K562 (cell line): Measurements from ENCODE around the gene ARHGEF17. TPM values are rescaled to one million over a fixed set of nuclear protein-coding genes. Genes with fewer than 3 reads are reported as not detected.

ENCODE experiments used
- ATAC-seq: fragments of 200-7000 bp; cut with Tn5 transposase; 3 replicates; pipeline ENCODE4 v1.9.1; 2020; ENCODE audit warnings: moderate library complexity
- BruUV-seq: library from RNA; stranded (reverse); fragments of 400-500 nt; replicated peaks from 2 replicates; lab custom pipeline; 2021; lab: Mats Ljungman, UMichigan
- CTCF ChIA-PET: fragments of 300-600 bp; formaldehyde crosslinking; extraction: SDS; loops from one replicate; lab custom pipeline; 2021; ENCODE audit warnings: low intra/inter-chr PET ratio; lab: Yijun Ruan, JAX
- POLR2A ChIA-PET: fragments of 300-600, 350-650 bp; sonication (Branson Sonifier 250); formaldehyde crosslinking; extraction: SDS; loops from one replicate; lab custom pipeline; 2021; ENCODE audit warnings: antibody characterized with exemption, inconsistent platforms; lab: Yijun Ruan, JAX
- DNase-seq, 4 experiments: peaks; one replicate each; pipeline versions ENCODE4 v3.0.0 to v3.0.0-alpha.2; 2011 to 2018; ENCODE audit warnings: low spot score in 3 of 4, mixed read lengths in 3 of 4; ENCODE audit errors: extremely low read depth in 1 of 4
- FAIRE-seq: peaks from 2 replicates; lab custom pipeline; 2011; peaks lifted over from hg19 to GRCh38; lab: Jason Lieb, UNC
- H2AFZ ChIP-seq: 2 replicates; pipeline ENCODE4 v1.6.0; 2011; ENCODE audit warnings: low read depth, low read length, control low read depth, inconsistent platforms
- H3K27ac ChIP-seq: fragments of 200-600 bp; 3 replicates; pipeline ENCODE4 v1.8.0; 2011; ENCODE audit warnings: low read depth, mild to moderate bottlenecking, control low read depth, inconsistent platforms, low read length, moderate library complexity, mixed read lengths; ENCODE audit errors: extremely low read depth
- H3K27me3 ChIP-seq, 2 experiments: fragments of 300-600 bp in 1 of 2; 2 replicates in 1 of 2; 3 replicates in 1 of 2; pipeline versions ENCODE4 v1.6.0 to v1.8.0; 2011; ENCODE audit warnings: inconsistent platforms in 2 of 2, low read length in 2 of 2, mild to moderate bottlenecking in 1 of 2, mixed read lengths in 1 of 2, moderate library complexity in 1 of 2; ENCODE audit not compliant: control insufficient read depth in 2 of 2, insufficient read depth in 2 of 2
- H3K36me3 ChIP-seq: fragments of 300-600 bp; 3 replicates; pipeline ENCODE4 v1.8.0; 2011; ENCODE audit warnings: mild to moderate bottlenecking, low read length, inconsistent platforms; ENCODE audit not compliant: control insufficient read depth, insufficient read depth
- H3K4me1 ChIP-seq, 2 experiments: fragments of 200-600 bp in 1 of 2; replicated peaks in 1 of 2; 2 replicates in 1 of 2; 3 replicates in 1 of 2; pipeline versions ENCODE4 v1.5.1 to v1.8.0; 2011; ENCODE audit warnings: inconsistent platforms in 2 of 2, low read length in 2 of 2, mild to moderate bottlenecking in 1 of 2, mixed read lengths in 1 of 2, moderate library complexity in 1 of 2; ENCODE audit not compliant: control insufficient read depth in 2 of 2, insufficient read depth in 2 of 2
- H3K4me2 ChIP-seq: 2 replicates; pipeline ENCODE4 v1.6.1; 2011; ENCODE audit warnings: low read length, control low read depth, inconsistent platforms, mixed read lengths; ENCODE audit not compliant: insufficient read depth
- H3K4me3 ChIP-seq: fragments of 200-600 bp; sonication (generic), shearing (Covaris generic); 2 replicates; pipeline ENCODE4 v1.5.1; 2016; ENCODE audit warnings: control low read depth, inconsistent platforms
- H3K79me2 ChIP-seq: fragments of 200-600 bp; 3 replicates; pipeline ENCODE4 v1.8.0; 2011; ENCODE audit warnings: low read length, inconsistent platforms; ENCODE audit not compliant: control insufficient read depth, insufficient read depth
- H3K9ac ChIP-seq, 2 experiments: 2 replicates each; pipeline versions ENCODE4 v1.6.0 to v1.6.1; 2011; ENCODE audit warnings: low read depth in 2 of 2, low read length in 2 of 2, control low read depth in 1 of 2, inconsistent platforms in 1 of 2, mild to moderate bottlenecking in 1 of 2, mixed read lengths in 1 of 2; ENCODE audit not compliant: insufficient read depth in 1 of 2
- H3K9me1 ChIP-seq: one replicate; pipeline ENCODE4 v1.6.0; 2011; ENCODE audit warnings: inconsistent platforms, mild to moderate bottlenecking, low read length, moderate library complexity; ENCODE audit not compliant: control insufficient read depth, insufficient read depth
- H3K9me3 ChIP-seq: replicated peaks from 2 replicates; pipeline ENCODE4 v1.5.1; 2011; ENCODE audit warnings: low read depth, low read length, inconsistent platforms; ENCODE audit not compliant: control insufficient read depth, insufficient read depth
- H4K20me1 ChIP-seq: replicated peaks from 2 replicates; pipeline ENCODE4 v1.6.1; 2011; ENCODE audit warnings: low read length, inconsistent platforms, mixed read lengths; ENCODE audit not compliant: control insufficient read depth, insufficient read depth
- HMGXB4 ChIP-seq: sonication (generic); formaldehyde crosslinking; IDR thresholded peaks from 2 replicates; pipeline ENCODE4 v1.8.1; 2023; ENCODE audit warnings: mild to moderate bottlenecking, missing genetic modification reagents
- MTA3 ChIP-seq: fragments of 450-650 bp; formaldehyde crosslinking; IDR thresholded peaks from 2 replicates; pipeline ENCODE4 v1.6.1; 2017; ENCODE audit warnings: mild to moderate bottlenecking, borderline replicate concordance
- NR1H2 ChIP-seq: sonication (generic); formaldehyde crosslinking; IDR thresholded peaks from 2 replicates; pipeline ENCODE4 v1.4.0; 2020; ENCODE audit warnings: mild to moderate bottlenecking, missing genetic modification reagents
- ZNF592 ChIP-seq: fragments of 450-650 bp; IDR thresholded peaks from 2 replicates; pipeline ENCODE4 v1.6.1; 2017; ENCODE audit warnings: antibody characterized with exemption, mild to moderate bottlenecking
- WGBS: fragments of 100-300 bp; shearing (Covaris generic); methylation state at CpG from one replicate; pipeline ENCODE4 v1.1.6; 2016; ENCODE audit warnings: low coverage, mixed read lengths; ENCODE audit not compliant: insufficient coverage; ENCODE audit errors: missing lambda C conversion rate; 5-methylcytosine and 5-hydroxymethylcytosine counted together
- in situ Hi-C: fragments of 300-500 bp; cut with MboI; formaldehyde crosslinking; loops from 4 replicates; pipeline ENCODE4 v1.15.0; 2018; ENCODE audit warnings: inconsistent platforms, mixed read lengths
- intact Hi-C: fragments of 100-400 bp; cut with micrococcal nuclease; formaldehyde crosslinking; loops from 2 replicates; pipeline ENCODE4 v1.14.2; 2022
- polyA plus RNA-seq, 8 experiments: library from polyadenylated mRNA; depleted of rRNA in 4 of 8; stranded (reverse) in 5 of 8; unstranded in 3 of 8; fragments of >200 nt; fragmentation: Nextera tagmentation in 2 of 8; fragmentation: Illumina TruSeq in 1 of 8; extraction: Ambion mirVana in 2 of 8; extraction: Trizol in 1 of 8; gene quantifications; 2 replicates each; pipeline versions ENCODE4 v1.2.1 to v1.2.3, GENCODE V29; 2011 to 2014; ENCODE audit warnings: inconsistent platforms in 1 of 8, missing spikeins in 1 of 8
- total RNA-seq, 7 experiments: library from RNA; depleted of rRNA in 6 of 7; stranded (reverse); fragments of >200 nt in 6 of 7; fragmentation: Illumina TruSeq in 2 of 7; extraction: Trizol in 2 of 7; gene quantifications; 2 replicates each; pipeline versions ENCODE4 v1.2.1 to v1.2.3, GENCODE V29; 2011 to 2021; ENCODE audit warnings: low replicate concordance in 1 of 7

ARHGEF17 gene
- total and polyA plus RNA-seq, 9 of the 15 experiments (the other 6 are each of a cell fraction or from before 2014, with no cell fraction given), result 0.04 to 0.68 (median 0.10) TPM; not detected in 2

GRCh38 chr11:73406131-73406530, 98.1 kb downstream of the ARHGEF17 start (continued):
- no peak for TF ChIP-seq HMGXB4 (CRISPR knock-in tag)
- TF ChIP-seq NR1H2 (CRISPR knock-in tag), result no peak

GRCh38 chr11:73406619-73407018, 98.5 kb downstream of the ARHGEF17 start:
- Histone ChIP-seq H3K27ac (no peak overlapping the region), H3K27me3 (no peaks in the 10 kb centered on the region), H3K9me1 (no peaks in the 10 kb centered on the region), H3K79me2 (no peaks in the 10 kb centered on the region), H2AFZ (no peak overlapping the region), H3K4me2 (no peak overlapping the region), H4K20me1 (no peaks in the 10 kb centered on the region; the same call in 1 of the 2 replicates), H3K9ac (no peak overlapping the region), H3K9me3 (no peaks in the 10 kb centered on the region), H3K4me1 (peaks cover 0 to 4% of the 10 kb centered on the region in 2 experiments; a peak in 1 of 5 replicates), H3K4me3 (no peak overlapping the region), H3K36me3 (no peaks in the 10 kb centered on the region)
- BruUV-seq, result no TSS peak
- TF ChIP-seq ZNF592, result no peak
- TF ChIP-seq MTA3, result no peak
- FAIRE-seq (no peak), DNase-seq (no peak), ATAC-seq (no peak)
- intact Hi-C loops, result no loop called here
- ChIA-PET CTCF (interaction anchor here (1.5 kb wide), 1 partner anchor 254 kb away, joined by 5 read pairs; no protein-coding TSS in a partner anchor), POLR2A (interaction anchor here (0.7 to 1.2 kb wide), 6 partner anchors 10 to 253 kb away, joined by 3 to 4 read pairs (median 3); no protein-coding TSS in a partner anchor)
- in situ Hi-C loops, result no loop called here
- 50% methylated on average over 4 of the region's 5 CpGs for WGBS
